Mesendoderm (in vitro differentiated cells): ENCODE results near the gene TNNT3.

Source experiments
- DNase-seq: peaks from one replicate; pipeline ENCODE4 v3.0.0; 2013
- H2AK5ac ChIP-seq: 2 replicates; pipeline ENCODE4 v1.6.1; 2013; ENCODE audit warnings: low read length, inconsistent platforms
- H2BK120ac ChIP-seq: 2 replicates; pipeline ENCODE4 v1.6.1; 2013; ENCODE audit warnings: low read depth, mild to moderate bottlenecking, low read length, moderate library complexity, mixed read lengths
- H2BK15ac ChIP-seq: replicated peaks from 2 replicates; pipeline ENCODE4 v1.6.1; 2013; ENCODE audit warnings: low read depth, mild to moderate bottlenecking, moderate library complexity
- H2BK5ac ChIP-seq: 2 replicates; pipeline ENCODE4 v1.6.1; 2013; ENCODE audit warnings: low read length, inconsistent platforms
- H3K18ac ChIP-seq: 2 replicates; pipeline ENCODE4 v1.6.1; 2013; ENCODE audit warnings: mild to moderate bottlenecking, low read length, mixed read lengths
- H3K23ac ChIP-seq: one replicate; pipeline ENCODE4 v1.6.1; 2013; ENCODE audit warnings: low read length
- H3K27ac ChIP-seq: 2 replicates; pipeline ENCODE4 v1.5.1; 2013; ENCODE audit warnings: low read depth, mild to moderate bottlenecking, inconsistent platforms, low read length, moderate library complexity
- H3K27me3 ChIP-seq: 2 replicates; pipeline ENCODE4 v1.6.1; 2013; ENCODE audit warnings: low read length, control low read depth, mild to moderate bottlenecking, inconsistent platforms; ENCODE audit not compliant: insufficient read depth, poor library complexity
- H3K36me3 ChIP-seq: 2 replicates; pipeline ENCODE4 v1.6.1; 2013; ENCODE audit warnings: low read length, inconsistent platforms; ENCODE audit not compliant: control insufficient read depth, insufficient read depth
- H3K4ac ChIP-seq: one replicate; pipeline ENCODE4 v1.6.1; 2013; ENCODE audit warnings: low read depth, mild to moderate bottlenecking, low read length, moderate library complexity
- H3K4me1 ChIP-seq: 2 replicates; pipeline ENCODE4 v1.6.1; 2013; ENCODE audit warnings: low read depth, low read length, inconsistent platforms; ENCODE audit not compliant: control insufficient read depth
- H3K4me2 ChIP-seq: 2 replicates; pipeline ENCODE4 v1.6.1; 2013; ENCODE audit warnings: low read length
- H3K4me3 ChIP-seq: 2 replicates; pipeline ENCODE4 v1.5.1; 2013; ENCODE audit warnings: mild to moderate bottlenecking, low read length
- H3K56ac ChIP-seq: one replicate; pipeline ENCODE4 v1.6.1; 2013; ENCODE audit warnings: low read length
- H3K79me1 ChIP-seq: 2 replicates; pipeline ENCODE4 v1.6.1; 2013; ENCODE audit warnings: low read length, inconsistent platforms
- H3K79me2 ChIP-seq: 2 replicates; pipeline ENCODE4 v1.6.1; 2013; ENCODE audit warnings: mild to moderate bottlenecking, low read length; ENCODE audit not compliant: control insufficient read depth, insufficient read depth
- H3K9ac ChIP-seq: 2 replicates; pipeline ENCODE4 v1.6.1; 2013; ENCODE audit warnings: low read length, inconsistent platforms
- H4K5ac ChIP-seq: one replicate; pipeline ENCODE4 v1.6.1; 2013; ENCODE audit warnings: low read length
- H4K8ac ChIP-seq: one replicate; pipeline ENCODE4 v1.6.1; 2013; ENCODE audit warnings: low read depth, mild to moderate bottlenecking, control low read depth, low read length, moderate library complexity
- WGBS: extraction: QIAGEN DNeasy Blood & Tissue Kit; methylation state at CpG from one replicate; pipeline ENCODE4 v1.1.7; 2013; ENCODE audit warnings: low lambda C conversion rate, missing lambda C conversion rate; ENCODE audit not compliant: insufficient coverage; ENCODE audit errors: extremely low coverage; 5-methylcytosine and 5-hydroxymethylcytosine counted together

Gene TNNT3

GRCh38 chr11:1923201-1923956 is 3.9 kb downstream of the TNNT3 start:
- no peak for DNase-seq
- H3K4ac ChIP-seq = no peak overlapping the region

GRCh38 chr11:1924181-1924580 is 4.7 kb downstream of the TNNT3 start:
- Histone ChIP-seq H3K79me1 (no peaks in the 10 kb centered on the region), H3K18ac (no peak overlapping the region), H2BK5ac (no peak overlapping the region), H3K27me3 (no peaks in the 10 kb centered on the region), H3K56ac (no peak overlapping the region), H3K9ac (no peak overlapping the region), H3K36me3 (no peaks in the 10 kb centered on the region), H2BK120ac (no peak overlapping the region), H4K8ac (no peak overlapping the region), H3K27ac (no peak overlapping the region), H3K4ac (no peak overlapping the region), H3K4me3 (no peak overlapping the region), H2BK15ac (no peak overlapping the region), H3K4me2 (no peak overlapping the region), H2AK5ac (no peak overlapping the region), H3K79me2 (no peaks in the 10 kb centered on the region), H4K5ac (no peak overlapping the region), H3K23ac (no peak overlapping the region), H3K4me1 (no peaks in the 10 kb centered on the region)
- no peak for DNase-seq
- WGBS = no CpG with 5 or more reads among the region's 17 CpGs

More at GRCh38 chr11:1923201-1923956, 3.9 kb downstream of the TNNT3 start:
- Histone ChIP-seq H3K4me3 (no peak overlapping the region), H3K79me1 (no peaks in the 10 kb centered on the region), H3K79me2 (no peaks in the 10 kb centered on the region), H2BK5ac (no peak overlapping the region), H3K36me3 (no peaks in the 10 kb centered on the region), H4K5ac (no peak overlapping the region), H4K8ac (no peak overlapping the region), H3K56ac (no peak overlapping the region), H3K27ac (no peak overlapping the region), H3K18ac (no peak overlapping the region), H2BK15ac (no peak overlapping the region), H2AK5ac (no peak overlapping the region), H3K4me1 (no peaks in the 10 kb centered on the region), H3K9ac (no peak overlapping the region), H3K27me3 (no peaks in the 10 kb centered on the region), H3K23ac (no peak overlapping the region), H2BK120ac (no peak overlapping the region), H3K4me2 (no peak overlapping the region)
- WGBS = no CpG with 5 or more reads among the region's 22 CpGs

GRCh38 chr11:1924646-1925372 is 5.3 kb downstream of the TNNT3 start:
- WGBS = no CpG with 5 or more reads among the region's 21 CpGs
- no peak for DNase-seq
- no peak overlapping the region for H3K27ac ChIP-seq

GRCh38 chr11:1925373-1926155 is 6.1 kb downstream of the TNNT3 start:
- no peak overlapping the region for H3K9ac ChIP-seq
- H3K56ac ChIP-seq = no peak overlapping the region
- H2BK5ac ChIP-seq = no peak overlapping the region
- no peak overlapping the region for H2BK15ac ChIP-seq
- H2BK120ac ChIP-seq = no peak overlapping the region
- no peak overlapping the region for H3K27ac ChIP-seq
- no peaks in the 10 kb centered on the region for H3K4me1 ChIP-seq
- no peak for DNase-seq
- H3K4me2 ChIP-seq = no peak overlapping the region
- H3K4ac ChIP-seq = no peak overlapping the region
- no peaks in the 10 kb centered on the region for H3K36me3 ChIP-seq
- H3K4me3 ChIP-seq = no peak overlapping the region
- no peak overlapping the region for H3K23ac ChIP-seq
- H2AK5ac ChIP-seq = no peak overlapping the region
- H4K8ac ChIP-seq = no peak overlapping the region
- no peak overlapping the region for H3K18ac ChIP-seq
- H3K79me1 ChIP-seq = no peaks in the 10 kb centered on the region
- H3K79me2 ChIP-seq = no peaks in the 10 kb centered on the region
- H4K5ac ChIP-seq = no peak overlapping the region
- no peaks in the 10 kb centered on the region for H3K27me3 ChIP-seq
- no CpG with 5 or more reads among the region's 23 CpGs for WGBS

More at GRCh38 chr11:1924646-1925372, 5.3 kb downstream of the TNNT3 start:
- Histone ChIP-seq H3K27me3 (no peaks in the 10 kb centered on the region), H3K18ac (no peak overlapping the region), H2BK15ac (no peak overlapping the region), H2AK5ac (no peak overlapping the region), H3K4ac (no peak overlapping the region), H2BK5ac (no peak overlapping the region), H3K36me3 (no peaks in the 10 kb centered on the region), H4K8ac (no peak overlapping the region), H2BK120ac (no peak overlapping the region), H3K9ac (no peak overlapping the region), H3K4me1 (no peaks in the 10 kb centered on the region), H3K79me1 (no peaks in the 10 kb centered on the region), H4K5ac (no peak overlapping the region), H3K4me3 (no peak overlapping the region), H3K56ac (no peak overlapping the region), H3K23ac (no peak overlapping the region), H3K79me2 (no peaks in the 10 kb centered on the region), H3K4me2 (no peak overlapping the region)

- H3K9ac ChIP-seq = no peak overlapping the region
- DNase-seq = no peak
- no peak overlapping the region for H4K5ac ChIP-seq
- no peaks in the 10 kb centered on the region for H3K4me1 ChIP-seq
- H2BK5ac ChIP-seq = no peak overlapping the region
- H3K27me3 ChIP-seq = no peaks in the 10 kb centered on the region
- H3K4me3 ChIP-seq = no peak overlapping the region
- no peak overlapping the region for H4K8ac ChIP-seq
- H2BK120ac ChIP-seq = no peak overlapping the region
- no peak overlapping the region for H3K23ac ChIP-seq
- no peak overlapping the region for H2AK5ac ChIP-seq
- H3K4ac ChIP-seq = no peak overlapping the region
- no peaks in the 10 kb centered on the region for H3K79me1 ChIP-seq
- WGBS = no CpG with 5 or more reads among the region's 41 CpGs
- no peaks in the 10 kb centered on the region for H3K36me3 ChIP-seq
- H3K56ac ChIP-seq = no peak overlapping the region
- H3K79me2 ChIP-seq = no peaks in the 10 kb centered on the region
- H3K4me2 ChIP-seq = no peak overlapping the region
- H2BK15ac ChIP-seq = no peak overlapping the region
- H3K18ac ChIP-seq = no peak overlapping the region
- H3K27ac ChIP-seq = no peak overlapping the region
Measured at GRCh38 chr11:1926156-1927025, 6.9 kb downstream of the TNNT3 start.
